HK-2 (cell line): Measurements from ENCODE around the gene TEPSIN.

Source experiments
- DNase-seq: peaks from one replicate; pipeline ENCODE4 v3.0.0-alpha.2; 2018; ENCODE audit not compliant: unreplicated experiment

Gene TEPSIN

DNA sequence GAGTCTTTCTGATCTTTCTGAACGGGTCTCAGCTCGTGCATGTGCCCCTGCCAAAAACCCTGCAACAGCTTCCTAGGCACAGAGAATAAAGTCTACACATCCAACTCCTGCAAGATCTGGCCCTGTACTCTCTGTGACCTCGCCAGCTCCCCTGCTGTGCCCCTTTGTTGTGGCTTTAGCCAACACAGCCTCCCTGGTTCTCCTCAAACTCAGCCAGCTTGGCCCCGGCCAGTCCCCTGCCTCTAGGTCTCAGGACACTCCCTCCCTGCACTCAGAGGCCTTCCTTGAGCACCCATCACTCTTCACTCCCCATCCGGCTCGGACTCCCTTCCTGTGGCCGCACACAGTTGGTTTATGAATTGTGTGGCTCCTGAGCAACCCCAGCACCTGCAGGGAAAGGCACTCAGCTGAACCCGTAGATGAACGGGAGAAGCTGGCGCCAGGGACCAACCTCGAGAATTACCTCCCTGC is 17.4 kb downstream of the TEPSIN start:
- no peak for DNase-seq

DNA sequence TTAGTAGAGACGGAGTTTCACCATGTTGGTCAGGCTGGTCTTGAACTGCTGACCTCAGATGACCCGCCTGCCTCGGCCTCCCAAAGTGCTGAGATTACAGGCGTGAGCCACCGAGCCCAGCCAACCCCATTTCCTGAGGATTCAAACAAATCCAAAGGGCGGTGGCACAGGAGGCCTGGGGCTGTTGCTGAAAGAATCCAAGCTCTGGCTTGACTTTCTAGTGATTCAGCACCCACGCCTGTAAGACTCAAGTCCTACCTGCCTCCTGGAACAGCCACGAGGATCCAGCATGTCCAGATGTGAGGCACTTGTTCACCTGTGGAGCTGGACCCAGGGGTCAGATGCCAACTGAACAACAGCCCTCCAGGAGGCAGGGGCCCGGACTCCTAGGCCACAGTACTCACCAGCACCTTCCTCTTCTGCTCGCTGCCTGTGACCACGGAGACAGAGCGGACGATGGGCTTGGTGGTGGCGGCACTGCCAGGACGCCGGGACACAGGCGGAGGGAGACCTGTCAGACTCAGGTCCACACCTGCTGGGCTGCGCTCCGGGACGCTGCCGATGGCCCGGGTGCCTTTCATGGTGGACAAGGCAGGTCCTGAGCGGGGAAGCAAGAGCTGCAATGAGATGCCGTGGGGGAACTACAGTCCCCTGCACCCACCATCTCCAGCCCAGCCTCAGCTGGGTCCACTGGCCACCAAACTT is 19.2 kb downstream of the TEPSIN start:
- no peak for DNase-seq

- no peak for DNase-seq
These were observed 19.9 kb downstream of the TEPSIN start for GRCh38 chr17:81218991-81219390.

- DNase-seq: no peak
These were observed 20.4 kb downstream of the TEPSIN start for GRCh38 chr17:81218459-81218858.

- no peak for DNase-seq
These were observed 21.4 kb downstream of the TEPSIN start for GRCh38 chr17:81217491-81217890.

DNA sequence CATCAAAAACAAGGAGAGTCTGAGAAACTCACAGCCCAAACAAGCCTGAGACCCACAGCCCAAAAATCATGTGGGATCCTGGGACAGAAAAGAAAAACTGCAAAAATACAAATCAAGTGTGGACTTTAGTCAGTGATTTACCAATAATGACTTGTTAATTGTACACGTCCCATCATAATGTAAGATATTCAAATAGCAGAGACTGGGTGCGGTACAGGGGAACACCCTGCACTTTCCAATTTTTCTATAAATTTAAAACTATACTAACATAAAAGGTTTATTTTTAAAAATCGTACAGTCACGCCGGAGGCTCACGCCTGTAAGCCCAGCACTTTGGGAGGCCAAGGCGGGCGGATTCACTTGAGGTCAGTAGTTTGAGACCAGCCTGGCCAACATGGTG is 24.9 kb downstream of the TEPSIN start:
- DNase-seq: no peak

DNA sequence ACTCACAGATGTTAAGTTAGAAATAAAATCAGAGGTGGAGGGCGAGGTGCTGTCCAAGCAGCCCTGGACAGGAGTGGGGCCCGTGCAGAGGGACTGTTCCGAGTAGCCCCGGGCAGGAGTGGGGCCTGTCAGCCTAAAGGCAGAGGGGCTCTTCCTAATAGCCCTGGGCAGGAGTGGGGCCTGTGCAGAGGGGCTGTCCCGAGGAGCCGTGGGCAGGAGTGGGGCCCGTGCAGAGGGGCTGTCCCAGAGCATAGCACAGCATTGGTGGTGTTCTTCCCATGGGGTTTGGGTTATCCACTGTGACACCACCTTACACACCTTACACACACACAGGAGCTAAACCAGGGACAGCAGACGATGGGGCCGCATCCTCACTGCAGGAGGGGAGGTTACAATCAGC is 26.5 kb downstream of the TEPSIN start:
- DNase-seq: no peak

GRCh38 chr17:81210868-81211267 is 28.0 kb downstream of the TEPSIN start:
- no peak for DNase-seq

- DNase-seq: no peak
These were observed 28.4 kb downstream of the TEPSIN start for GRCh38 chr17:81210466-81210865.

- DNase-seq: no peak
These were observed 29.7 kb downstream of the TEPSIN start for GRCh38 chr17:81209141-81209540.

GRCh38 chr17:81208651-81209050 is 30.2 kb downstream of the TEPSIN start:
- DNase-seq: no peak

DNA sequence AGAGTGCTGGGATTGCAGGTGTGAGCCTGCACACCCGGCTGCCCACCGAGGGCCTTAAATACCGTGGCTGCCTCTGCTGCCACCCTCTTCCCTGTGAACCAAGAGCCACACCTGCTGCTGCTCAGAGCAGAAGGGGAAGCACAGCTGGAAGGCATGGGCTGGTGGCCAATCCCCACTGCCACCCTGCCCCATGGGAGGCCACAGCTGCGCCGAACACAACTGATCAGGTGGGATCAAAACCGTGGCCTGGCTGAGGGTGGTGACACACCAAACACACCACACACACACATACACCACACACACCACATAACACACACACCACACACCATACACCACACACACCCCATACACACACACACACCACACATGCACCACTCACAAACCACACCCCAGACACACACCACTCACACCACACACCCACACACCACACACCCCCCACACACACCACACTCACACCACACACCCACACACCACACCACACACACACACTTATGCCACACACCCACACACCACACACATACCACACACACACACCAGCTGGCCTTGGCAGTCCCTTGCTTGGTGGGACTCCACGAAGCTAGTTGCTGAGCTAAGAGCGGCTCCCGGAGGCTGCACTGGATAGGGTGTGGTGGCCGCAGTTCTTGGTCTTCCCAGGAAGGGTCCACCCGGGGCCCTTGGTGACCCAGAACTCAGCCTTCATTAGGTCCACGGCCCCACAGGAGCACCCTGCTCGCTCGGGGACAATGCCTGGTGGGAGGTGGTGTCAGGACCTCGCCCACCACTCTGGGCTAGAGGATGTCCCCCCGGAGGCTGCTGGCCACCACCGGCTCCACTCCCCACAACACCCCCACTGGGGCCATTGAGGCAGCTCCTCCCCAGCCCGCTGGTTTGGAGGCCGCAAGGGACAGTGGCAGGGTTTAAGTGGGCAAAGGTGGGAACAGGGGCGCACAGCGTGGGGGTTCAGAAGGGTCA is 31.0 kb downstream of the TEPSIN start:
- no peak for DNase-seq

- no peak for DNase-seq
These were observed 32.2 kb downstream of the TEPSIN start for GRCh38 chr17:81206657-81207056.

DNA sequence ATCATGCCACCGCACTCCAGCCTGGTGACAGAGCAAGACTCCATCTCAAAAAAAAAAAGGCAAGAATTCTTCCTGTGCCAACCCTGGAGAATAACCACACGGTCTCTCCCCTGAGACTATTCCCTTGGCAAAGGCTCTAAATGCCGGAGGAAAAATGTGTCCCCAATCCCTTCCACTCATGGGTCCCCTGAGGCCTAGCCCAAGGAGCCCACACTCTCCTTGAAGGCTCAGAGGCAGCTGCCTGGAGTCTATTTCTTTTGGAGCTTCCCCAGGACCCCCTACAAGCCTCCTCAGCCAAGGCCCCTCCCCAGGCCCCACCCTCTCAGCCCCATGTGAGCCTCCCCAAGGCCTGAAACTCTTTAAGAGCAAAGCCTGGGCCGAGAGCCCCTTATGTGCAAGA is 32.7 kb downstream of the TEPSIN start:
- no peak for DNase-seq

GRCh38 chr17:81204578-81204977 is 34.3 kb downstream of the TEPSIN start:
- DNase-seq: no peak

- no peak for DNase-seq
These were observed 35.7 kb downstream of the TEPSIN start for GRCh38 chr17:81203136-81203535.

DNA sequence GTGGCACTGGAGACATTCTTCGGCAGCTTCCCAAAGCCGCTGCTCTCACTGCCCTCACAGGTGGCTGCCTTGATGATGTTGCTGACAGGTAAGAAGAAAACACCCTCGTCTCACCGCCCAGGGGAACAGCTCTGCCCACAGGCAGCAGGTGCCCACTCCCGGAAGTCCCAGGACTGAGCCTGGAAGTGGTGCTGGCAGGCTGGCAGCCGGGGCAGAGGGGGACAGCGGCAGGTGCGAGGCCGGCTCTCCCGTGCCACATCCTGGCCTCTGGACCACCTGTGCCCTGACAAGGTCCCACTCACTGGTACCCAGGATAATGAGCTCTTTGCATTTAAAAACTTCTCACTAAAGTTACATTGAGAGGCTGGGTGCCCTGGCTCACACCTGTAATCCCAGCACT is 36.5 kb downstream of the TEPSIN start:
- no peak for DNase-seq

- no peak for DNase-seq
These were observed 37.9 kb downstream of the TEPSIN start for GRCh38 chr17:81200695-81201580.

GRCh38 chr17:81200201-81200600 is 38.7 kb downstream of the TEPSIN start:
- DNase-seq: no peak

DNA sequence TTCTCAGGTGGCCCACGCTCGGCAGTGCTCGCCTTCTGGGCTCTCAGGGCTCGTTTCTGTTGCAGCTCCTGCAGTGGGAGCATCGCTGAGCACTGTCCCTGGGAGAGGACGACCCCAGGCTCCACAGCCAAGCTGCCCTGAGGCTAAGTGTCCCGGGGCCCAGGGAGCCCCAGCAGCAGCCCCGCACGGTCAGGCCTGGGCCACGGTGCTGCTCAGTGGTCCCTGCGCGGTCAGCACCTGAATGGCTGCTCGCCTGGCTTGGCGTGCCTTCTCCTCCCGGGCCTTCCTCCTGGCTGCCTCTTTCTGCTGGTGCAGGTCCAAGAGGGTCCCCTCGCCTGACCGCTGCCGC is 39.4 kb downstream of the TEPSIN start:
- no peak for DNase-seq

DNA sequence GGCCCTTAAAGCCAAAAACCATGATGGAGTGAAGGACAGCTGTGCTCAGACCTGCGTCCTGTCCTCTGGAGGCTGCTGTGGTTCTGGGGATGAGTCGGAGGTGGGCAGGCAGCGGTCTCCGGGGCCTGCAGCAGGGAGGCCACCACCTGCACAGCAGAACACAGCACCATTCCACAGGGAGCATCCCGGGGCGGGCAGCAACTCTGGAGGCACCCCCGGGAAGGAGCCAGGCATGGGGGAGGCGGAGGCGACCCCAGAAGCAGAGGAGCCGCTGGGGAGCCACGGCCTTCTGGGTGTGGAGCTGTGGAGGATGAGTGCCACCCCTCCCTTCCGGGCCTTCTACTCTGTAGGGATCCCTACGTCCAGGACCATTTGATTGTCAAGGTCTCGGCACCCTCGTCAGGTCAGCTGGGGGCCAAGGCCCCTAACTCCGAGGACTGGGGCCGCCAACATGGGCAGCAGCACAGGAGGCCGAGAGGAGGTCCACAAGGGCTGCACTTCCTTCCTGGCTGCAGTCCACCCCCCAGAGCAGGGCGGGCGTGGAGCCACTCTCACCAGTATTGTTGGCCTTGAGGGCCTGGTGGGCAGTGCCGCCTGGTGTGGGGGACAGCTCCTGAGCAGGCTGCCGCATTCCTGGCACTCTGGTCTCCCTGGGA is 39.9 kb downstream of the TEPSIN start:
- no peak for DNase-seq
